GM12878 (cell line): Measurements from ENCODE around the gene SORBS1. TPM values are rescaled to one million over a fixed set of nuclear protein-coding genes. Genes with fewer than 3 reads are reported as not detected.

Source experiments
- ATAC-seq: fragments of 200-7000 bp; cut with Tn5 transposase; 3 replicates; pipeline ENCODE4 v1.9.1; 2020; ENCODE audit warnings: mild to moderate bottlenecking, moderate library complexity
- BruUV-seq: library from RNA; stranded (reverse); fragments of 400-500 nt; replicated peaks from 2 replicates; lab custom pipeline; 2021; lab: Mats Ljungman, UMichigan
- CTCF ChIA-PET: fragments of 300-600 bp; sonication (Branson Sonifier 250); formaldehyde crosslinking; extraction: SDS; loops from one replicate; lab custom pipeline; 2021; ENCODE audit warnings: inconsistent platforms; lab: Yijun Ruan, JAX
- POLR2A ChIA-PET: fragments of 350-600 bp; formaldehyde crosslinking; extraction: SDS; loops from one replicate; lab custom pipeline; 2021; ENCODE audit warnings: inconsistent platforms; lab: Charles Lee
- RAD21 ChIA-PET: fragments of 300-600 bp; sonication (Branson Sonifier 250); formaldehyde crosslinking; loops from one replicate; lab custom pipeline; 2023; ENCODE audit warnings: antibody characterized with exemption; ENCODE audit not compliant: unreplicated experiment; lab: Charles Lee
- SMC1A ChIA-PET: fragments of 300-600 bp; sonication (Branson Sonifier 250); formaldehyde crosslinking; loops from one replicate; lab custom pipeline; 2023; ENCODE audit not compliant: unreplicated experiment, uncharacterized antibody; lab: Charles Lee
- DNase-seq: peaks from one replicate; pipeline ENCODE4 v3.0.0-alpha.2; 2011; ENCODE audit warnings: low read depth, low spot score
- FAIRE-seq: peaks from 3 replicates; lab custom pipeline; 2011; peaks lifted over from hg19 to GRCh38; lab: Jason Lieb, UNC
- H2AFZ ChIP-seq: 2 replicates; pipeline ENCODE4 v1.6.0; 2011; ENCODE audit warnings: low read depth, low read length, control low read depth; ENCODE audit not compliant: control insufficient read depth
- H3K27ac ChIP-seq: 2 replicates; pipeline ENCODE4 v1.5.1; 2011; ENCODE audit warnings: control low read depth; ENCODE audit not compliant: control insufficient read depth, insufficient read depth
- H3K27me3 ChIP-seq, 2 experiments: replicated peaks in 1 of 2; 2 replicates each; pipeline versions ENCODE4 v1.6.0 to v1.6.1; 2011; ENCODE audit warnings: low read length in 1 of 2; ENCODE audit not compliant: control insufficient read depth in 2 of 2, insufficient read depth in 2 of 2
- H3K36me3 ChIP-seq, 2 experiments: 2 replicates each; pipeline ENCODE4 v1.5.1; 2011; ENCODE audit warnings: low read length in 1 of 2; ENCODE audit not compliant: control insufficient read depth in 2 of 2, insufficient read depth in 2 of 2
- H3K4me1 ChIP-seq: 2 replicates; pipeline ENCODE4 v1.6.1; 2011; ENCODE audit warnings: mild to moderate bottlenecking, low read length, moderate library complexity, mixed read lengths; ENCODE audit not compliant: control insufficient read depth, insufficient read depth
- H3K4me2 ChIP-seq: 2 replicates; pipeline ENCODE4 v1.6.0; 2011; ENCODE audit warnings: control low read depth; ENCODE audit not compliant: control insufficient read depth, insufficient read depth
- H3K4me3 ChIP-seq: fragments of 200-600 bp; sonication (generic); 2 replicates; pipeline ENCODE4 v1.5.1; 2016
- H3K79me2 ChIP-seq: 2 replicates; pipeline ENCODE4 v1.6.0; 2011; ENCODE audit warnings: low read length; ENCODE audit not compliant: control insufficient read depth, insufficient read depth
- H3K9ac ChIP-seq: 2 replicates; pipeline ENCODE4 v1.8.0; 2011; ENCODE audit warnings: low read length, control low read depth, mixed read lengths; ENCODE audit not compliant: control insufficient read depth, insufficient read depth
- H3K9me3 ChIP-seq: replicated peaks from 3 replicates; pipeline ENCODE4 v1.5.1; 2011; ENCODE audit warnings: mild to moderate bottlenecking, low read length; ENCODE audit not compliant: control insufficient read depth, insufficient read depth
- H4K20me1 ChIP-seq: 2 replicates; pipeline ENCODE4 v1.6.0; 2011; ENCODE audit not compliant: control insufficient read depth, insufficient read depth
- EED ChIP-seq: sonication (generic); IDR thresholded peaks from 2 replicates; pipeline ENCODE4 v1.6.1; 2016; ENCODE audit warnings: antibody characterized with exemption, low read depth
- NFIC ChIP-seq: IDR thresholded peaks from 2 replicates; pipeline ENCODE4 v1.6.1; 2012; ENCODE audit warnings: low read depth, mild to moderate bottlenecking, inconsistent platforms, low read length, moderate library complexity
- RBBP5 ChIP-seq: fragments of 200-600 bp; sonication (generic); conservative IDR thresholded peaks from 2 replicates; pipeline ENCODE4 v1.6.1; 2016
- RUNX3 ChIP-seq: IDR thresholded peaks from 2 replicates; pipeline ENCODE4 v1.6.1; 2012; ENCODE audit warnings: low read length, inconsistent platforms
- SMARCA5 ChIP-seq: fragments of 450-650 bp; IDR thresholded peaks from 2 replicates; pipeline ENCODE4 v1.6.1; 2017; ENCODE audit warnings: mild to moderate bottlenecking
- SRF ChIP-seq, 2 experiments: IDR thresholded peaks; 2 replicates each; pipeline ENCODE4 v1.6.1; 2011; ENCODE audit warnings: low read depth in 2 of 2, low read length in 2 of 2, mild to moderate bottlenecking in 1 of 2, moderate library complexity in 1 of 2
- YY1 ChIP-seq: IDR thresholded peaks from 2 replicates; pipeline ENCODE4 v1.6.1; 2011; ENCODE audit warnings: low read depth, mild to moderate bottlenecking, low read length
- WGBS: methylation state at CpG from one replicate; pipeline ENCODE4 v1.1.6; 2016; ENCODE audit warnings: low lambda C conversion rate; ENCODE audit not compliant: insufficient replicate concordance, insufficient coverage; ENCODE audit errors: missing lambda C conversion rate; 5-methylcytosine and 5-hydroxymethylcytosine counted together
- in situ Hi-C: fragments of 300-500 bp; cut with MboI; formaldehyde crosslinking; loops from 9 replicates; pipeline ENCODE4 v1.14.3; 2018; ENCODE audit warnings: mixed read lengths
- intact Hi-C: fragments of 100-400 bp; cut with micrococcal nuclease; formaldehyde crosslinking; loops from one replicate; pipeline ENCODE4 v1.14.2; 2022; ENCODE audit not compliant: unreplicated experiment
- polyA plus RNA-seq, 11 experiments: library from polyadenylated mRNA; depleted of rRNA in 4 of 11; unstranded in 6 of 11; stranded (reverse) in 5 of 11; fragments of >200 nt; fragmentation: Nextera tagmentation in 4 of 11; fragmentation: Illumina TruSeq in 1 of 11; extraction: Ambion mirVana in 4 of 11; extraction: Trizol in 1 of 11; gene quantifications; 1 replicate in 1 of 11; 2 replicates in 10 of 11; pipeline versions ENCODE4 v1.2.1 to v1.2.3, GENCODE V29; 2011 to 2016; ENCODE audit warnings: inconsistent platforms in 2 of 11, missing spikeins in 2 of 11, low read depth in 1 of 11
- total RNA-seq, 4 experiments: library from RNA; depleted of rRNA in 3 of 4; stranded (reverse); fragments of >200 nt in 3 of 4; fragmentation: Illumina TruSeq in 1 of 4; extraction: Trizol in 1 of 4; gene quantifications; 2 replicates each; pipeline versions ENCODE4 v1.2.1 to v1.2.3, GENCODE V29; 2013 to 2021

SORBS1 gene
- total and polyA plus RNA-seq, 10 of the 15 experiments (the other 5 are each of a cell fraction or from before 2014, with no cell fraction given): 0.13 to 0.75 (median 0.39) TPM

DNA sequence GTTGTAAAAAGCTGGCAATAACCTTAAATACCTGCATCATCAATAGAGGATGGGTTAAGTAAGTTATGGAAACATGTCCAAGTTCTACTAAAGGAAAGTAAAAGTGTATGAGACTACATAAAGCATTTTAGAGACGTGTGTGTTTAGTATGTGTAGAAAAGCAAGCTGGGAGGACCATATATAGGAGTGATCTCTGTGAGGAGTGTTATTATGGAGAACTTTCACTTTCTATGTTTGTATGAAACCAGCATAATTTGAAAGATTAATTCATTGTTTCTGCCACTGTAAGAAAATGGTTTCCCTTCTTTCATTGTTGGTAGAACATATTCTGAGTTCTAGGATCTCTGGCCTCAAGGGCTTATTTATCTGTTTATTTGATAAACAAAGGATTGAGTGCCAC lies 251.2 kb downstream of the SORBS1 start:
- CTCF ChIA-PET: interaction anchor here (0.8 kb wide), 1 partner anchor 63 kb away, joined by 4 read pairs; no protein-coding TSS in a partner anchor

DNA sequence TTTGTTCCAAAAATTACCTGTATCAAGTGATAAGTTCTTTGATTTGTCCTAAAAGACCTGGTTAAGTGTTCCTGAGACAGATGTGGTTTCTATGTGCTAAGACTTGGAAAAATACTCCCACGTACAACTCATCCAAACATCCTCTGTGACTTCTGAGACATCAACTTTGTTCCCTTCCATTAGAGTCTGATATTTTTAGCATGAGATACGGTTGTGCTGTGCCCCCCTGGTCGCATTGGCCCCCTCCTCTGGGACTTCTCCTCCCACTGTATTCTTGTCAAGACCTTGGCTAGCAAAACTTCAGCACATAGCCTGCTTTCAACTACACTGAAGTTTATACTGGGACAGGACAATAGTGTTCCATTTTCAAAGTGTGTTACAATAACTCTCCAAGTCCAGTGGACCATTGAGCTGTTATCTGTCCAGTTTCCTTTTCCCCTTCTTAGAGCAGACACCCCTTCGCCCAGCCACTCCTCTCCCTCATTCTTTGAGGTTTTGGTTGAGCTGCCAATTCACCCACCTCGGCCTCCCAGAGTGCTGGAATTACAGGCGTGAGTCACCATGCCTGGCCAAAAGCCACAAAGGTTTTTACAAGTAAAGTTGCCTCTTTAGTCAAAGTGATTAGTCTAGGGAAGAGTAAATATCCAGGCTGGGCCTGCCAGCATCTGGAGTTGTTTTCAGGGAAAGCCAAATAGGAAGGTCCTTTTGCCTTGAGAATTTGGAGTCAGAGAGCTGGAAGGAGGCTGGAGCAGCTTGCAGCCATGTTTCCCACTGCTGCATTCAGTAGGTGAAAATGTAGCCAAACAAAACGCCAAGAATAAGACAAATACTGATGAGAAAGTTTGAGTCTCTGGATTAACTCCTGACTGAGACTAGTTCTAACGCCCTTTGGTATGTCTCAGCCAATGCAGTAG lies 252.5 kb downstream of the SORBS1 start:
- no peak overlapping the region for H3K9ac ChIP-seq
- DNase-seq (no peak), ATAC-seq (peak; percentile 66), FAIRE-seq (peak; percentile 49)
- intact Hi-C loops (no loop called here), in situ Hi-C loops (no loop called here)
- H3K27me3 ChIP-seq: no peaks in the 10 kb centered on the region
- no peaks in the 10 kb centered on the region for H3K9me3 ChIP-seq
- no peaks in the 10 kb centered on the region for H4K20me1 ChIP-seq
- no TSS peak for BruUV-seq
- H3K4me3 ChIP-seq: no peak overlapping the region
- POLR2A ChIA-PET: interaction anchor here (1.0 to 3.7 kb wide), 3 partner anchors 11 to 20 kb away, joined by 3 to 17 read pairs (median 7); no protein-coding TSS in a partner anchor
- TF ChIP-seq RUNX3 (peak; percentile 69; the same call in 1 of the 2 replicates), EED (peak; percentile 60; the same call in 1 of the 2 replicates), RBBP5 (no peak), NFIC (0 out of 2 replicates have a peak, but pooled peaks have one; percentile 27)
- SMC1A ChIA-PET: interaction anchor here (1.0 to 4.0 kb wide), 4 partner anchors 9 to 20 kb away, joined by 3 to 40 read pairs (median 6); no protein-coding TSS in a partner anchor
- peaks cover 25% of the 10 kb centered on the region for H3K4me1 ChIP-seq
- H3K36me3 ChIP-seq: no peaks in the 10 kb centered on the region
- H3K27ac ChIP-seq: peak overlapping the region; percentile 57; the same call in 1 of the 2 replicates
- no peaks in the 10 kb centered on the region for H3K79me2 ChIP-seq
- CTCF ChIA-PET: interaction anchor here (1.2 to 1.8 kb wide), 2 partner anchors 15 to 24 kb away, joined by 4 to 5 read pairs; no protein-coding TSS in a partner anchor
- RAD21 ChIA-PET: interaction anchor here (0.9 to 3.3 kb wide), 3 partner anchors 10 to 24 kb away, joined by 3 to 13 read pairs (median 4); no protein-coding TSS in a partner anchor
- H2AFZ ChIP-seq: peak overlapping the region; percentile 71
- 58% methylated on average over 8 of the region's 8 CpGs for WGBS
- peak overlapping the region; percentile 3; the same call in 1 of the 2 replicates for H3K4me2 ChIP-seq

More for the DNA sequence above, 251.2 kb downstream of the SORBS1 start:
- RAD21 ChIA-PET: interaction anchor here (0.7 to 3.3 kb wide), 5 partner anchors 16 to 64 kb away, joined by 3 to 13 read pairs (median 3); no protein-coding TSS in a partner anchor
- TF ChIP-seq YY1 (peak; percentile 14; the same call in 1 of the 2 replicates), SRF (IDR thresholded peaks at IDR 0.05; ENCODE audit: low read depth in 2 of 2, low read length in 2 of 2) (peak in 1 of 2 experiments; percentile 67; a peak in 1 of 4 replicates), SMARCA5 (no peak)
- Histone ChIP-seq H3K27ac (peak overlapping the region; percentile 82), H2AFZ (peak overlapping the region; percentile 91), H3K4me1 (peaks cover 25% of the 10 kb centered on the region), H4K20me1 (no peaks in the 10 kb centered on the region), H3K9ac (peak overlapping the region; percentile 50; the same call in 1 of the 2 replicates), H3K27me3 (no peaks in the 10 kb centered on the region), H3K9me3 (no peaks in the 10 kb centered on the region), H3K4me2 (peak overlapping the region; percentile 84), H3K4me3 (peak overlapping the region; percentile 42; the same call in 1 of the 2 replicates), H3K79me2 (no peaks in the 10 kb centered on the region), H3K36me3 (no peaks in the 10 kb centered on the region)
- in situ Hi-C loops (no loop called here), intact Hi-C loops (no loop called here)
- 0% methylated on average over 1 of the region's 1 CpG for WGBS
- no TSS peak for BruUV-seq
- FAIRE-seq (peak; percentile 23), DNase-seq (no peak), ATAC-seq (peak; percentile 86)
- SMC1A ChIA-PET: interaction anchor here (0.7 to 4.0 kb wide), 5 partner anchors 11 to 53 kb away, joined by 3 to 40 read pairs (median 6); no protein-coding TSS in a partner anchor
- POLR2A ChIA-PET: interaction anchor here (1.0 to 3.7 kb wide), 2 partner anchors 13 to 15 kb away, joined by 3 to 17 read pairs; no protein-coding TSS in a partner anchor
